ENCODE data around the gene BANP.
A peak's percentile ranks its signal among the peaks of the same experiment; 100 is the strongest.
"Not testable (repeated sequence)": the region's sequence is repeated elsewhere in the genome, so short reads cannot be mapped to it uniquely, and the experiment has no call there.

Gene BANP

DNA sequence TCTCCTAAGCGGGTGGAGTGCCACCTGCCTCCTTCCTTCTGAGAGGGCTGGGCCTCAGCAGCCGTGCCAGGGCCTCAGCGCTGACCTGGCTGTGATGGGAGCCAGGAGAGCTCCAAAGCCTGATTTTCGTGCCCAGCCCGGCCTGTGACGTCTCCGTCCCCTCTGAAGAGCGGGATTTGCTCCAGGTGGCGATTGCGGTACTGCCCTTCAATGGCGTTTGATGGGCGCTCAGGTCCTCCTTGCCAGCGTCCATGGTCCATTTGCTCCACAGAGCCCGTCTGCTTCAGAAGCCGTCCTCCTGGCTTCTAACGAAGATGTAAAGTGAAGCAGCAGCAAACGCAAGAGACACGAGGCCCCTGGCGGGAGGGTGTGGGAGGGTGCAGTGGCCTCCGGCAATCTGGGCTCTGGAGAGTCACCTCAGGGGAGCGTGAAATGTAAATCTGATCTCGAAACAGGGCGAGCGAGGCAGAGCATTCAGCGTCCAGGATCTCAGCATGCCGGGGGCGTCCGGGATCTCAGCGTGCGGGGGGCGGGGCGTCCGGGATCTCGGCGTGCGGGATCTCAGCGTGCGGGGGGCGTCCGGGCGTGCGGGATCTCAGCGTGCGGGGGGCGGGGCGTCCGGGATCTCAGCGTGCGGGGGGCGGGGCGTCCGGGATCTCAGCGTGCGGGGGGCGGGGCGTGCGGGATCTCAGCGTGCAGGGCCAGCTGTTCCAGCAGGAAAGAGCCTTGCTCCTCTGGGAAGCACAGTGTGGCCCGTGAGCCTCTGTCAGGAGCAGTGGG, 68.0 kb downstream of the BANP start:
- not testable (repeated sequence) for DNase-seq

DNA sequence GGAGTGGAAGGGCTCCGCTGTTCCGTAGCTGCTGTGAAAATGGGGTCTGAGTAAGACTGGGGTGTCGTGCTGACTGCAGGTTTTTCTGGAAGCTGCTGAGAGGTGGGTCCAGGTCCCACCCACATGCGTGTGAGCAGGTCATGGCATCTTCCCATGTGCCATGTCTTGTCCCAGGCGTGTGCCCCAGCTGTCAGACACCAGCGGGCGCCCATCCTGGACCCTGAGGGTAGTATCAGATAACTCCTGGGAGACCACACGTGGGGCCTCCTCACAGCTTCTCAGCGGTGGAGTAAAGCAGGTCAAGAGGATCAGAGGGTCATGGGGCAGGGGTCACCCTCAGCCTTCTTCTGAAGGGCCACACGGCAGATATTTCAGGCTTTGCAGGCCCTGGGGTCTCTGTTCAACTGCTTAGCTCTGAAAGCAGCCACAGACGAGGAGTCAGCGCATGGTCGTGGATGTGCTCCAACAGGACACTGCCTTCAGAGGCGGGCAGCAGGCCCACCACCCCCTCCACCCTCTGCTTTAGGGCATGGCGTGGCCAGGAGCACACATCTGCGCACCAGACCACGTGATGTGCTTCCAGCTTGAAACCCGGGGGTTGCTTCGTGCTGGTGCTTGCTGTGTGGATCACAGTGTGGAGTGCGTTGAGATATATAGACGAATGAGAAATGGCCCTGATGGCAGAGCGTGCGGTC, 68.7 kb downstream of the BANP start:
- no peak for DNase-seq

DNA sequence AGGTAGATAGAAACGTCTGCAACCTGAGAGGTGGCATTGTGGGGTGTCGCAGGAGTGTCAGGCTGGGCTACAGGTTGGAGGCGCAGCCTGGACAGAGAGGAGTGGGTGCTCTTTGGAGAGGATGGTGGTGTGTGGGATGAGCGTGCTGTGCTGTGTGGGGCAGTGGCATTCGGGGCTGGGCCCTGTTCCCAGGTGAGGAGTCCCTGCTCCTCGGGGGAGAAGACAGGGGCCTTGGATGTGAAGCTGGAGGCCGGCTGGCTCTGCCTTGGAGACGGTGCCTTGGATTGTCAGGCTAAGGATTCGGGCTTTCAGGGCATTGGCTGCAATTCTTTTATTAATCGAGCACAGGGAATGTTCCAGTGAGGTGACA, 69.3 kb downstream of the BANP start:
- no peak for DNase-seq

DNA sequence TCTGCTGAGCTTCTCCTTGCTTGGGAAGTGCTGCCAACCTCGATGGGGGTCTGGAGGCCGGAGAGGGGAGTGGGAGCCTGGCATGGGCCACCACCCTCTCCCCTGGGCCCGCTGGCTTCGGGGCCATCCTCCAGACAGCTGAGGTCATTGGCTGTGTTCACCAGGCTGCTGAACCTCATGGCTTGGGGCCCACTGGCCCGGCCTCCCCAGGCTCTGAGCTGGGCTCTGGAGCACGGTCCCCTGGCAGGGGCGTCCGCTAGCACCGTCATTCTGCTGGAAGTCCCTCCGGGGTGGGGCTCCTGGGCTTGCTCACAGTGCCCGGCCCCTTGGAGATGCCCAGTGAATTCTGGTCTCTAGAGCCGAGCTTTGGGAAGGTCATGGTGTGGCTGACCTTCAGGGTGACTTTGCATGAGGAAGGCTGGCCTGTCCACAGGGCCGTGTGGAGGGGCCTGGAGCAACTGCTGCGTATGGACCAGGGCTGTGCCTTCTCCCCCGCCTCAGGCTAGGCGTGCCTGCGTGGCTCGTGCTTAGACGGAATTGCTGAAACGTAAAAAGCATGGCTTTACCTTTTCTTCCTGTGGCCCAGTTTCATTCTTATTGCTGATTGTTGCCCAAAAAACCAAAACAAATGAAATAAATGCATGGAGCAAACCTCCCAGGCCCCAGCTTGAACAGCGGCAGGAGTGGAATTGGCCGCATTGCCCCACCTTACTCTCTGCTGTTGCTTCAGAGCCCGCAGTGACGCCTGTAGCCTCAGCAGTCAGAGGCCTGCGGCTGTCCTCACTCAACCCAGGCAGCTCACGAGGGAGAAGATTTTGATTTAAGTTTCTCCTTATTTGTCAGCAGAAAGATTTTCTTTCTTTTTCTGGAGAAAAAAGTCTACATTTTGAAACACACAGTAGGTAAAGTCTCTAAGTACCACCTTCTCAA, 70.1 kb downstream of the BANP start:
- not testable (repeated sequence) for DNase-seq

GRCh38 chr16:88022076-88023042, 71.1 kb downstream of the BANP start:
- no peak for DNase-seq

- DNase-seq, result no peak
These were observed 72.1 kb downstream of the BANP start for GRCh38 chr16:88023366-88023765.

DNA sequence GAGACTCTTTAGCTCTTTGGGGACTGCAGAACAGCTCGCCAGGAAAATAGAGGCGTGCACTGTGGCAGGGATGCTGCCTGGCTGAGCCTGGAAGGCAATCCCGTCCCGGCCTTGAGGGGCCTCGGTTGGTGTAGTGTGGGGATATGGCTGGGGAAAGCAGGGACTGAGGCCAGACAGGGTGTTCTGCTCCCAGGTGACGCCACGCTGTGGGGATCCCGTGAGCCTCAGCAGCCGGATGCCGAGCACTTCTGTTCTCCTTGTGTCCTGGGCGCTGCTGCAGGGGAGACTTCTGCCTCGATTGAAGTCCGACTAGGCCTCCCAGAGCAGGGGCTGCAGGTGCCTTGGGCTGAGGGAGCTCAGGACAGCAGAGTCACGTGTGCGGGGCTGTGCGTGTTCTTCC, 72.6 kb downstream of the BANP start:
- no peak for DNase-seq

GRCh38 chr16:88024491-88025085, 73.4 kb downstream of the BANP start:
- DNase-seq, result not testable (repeated sequence)

DNA sequence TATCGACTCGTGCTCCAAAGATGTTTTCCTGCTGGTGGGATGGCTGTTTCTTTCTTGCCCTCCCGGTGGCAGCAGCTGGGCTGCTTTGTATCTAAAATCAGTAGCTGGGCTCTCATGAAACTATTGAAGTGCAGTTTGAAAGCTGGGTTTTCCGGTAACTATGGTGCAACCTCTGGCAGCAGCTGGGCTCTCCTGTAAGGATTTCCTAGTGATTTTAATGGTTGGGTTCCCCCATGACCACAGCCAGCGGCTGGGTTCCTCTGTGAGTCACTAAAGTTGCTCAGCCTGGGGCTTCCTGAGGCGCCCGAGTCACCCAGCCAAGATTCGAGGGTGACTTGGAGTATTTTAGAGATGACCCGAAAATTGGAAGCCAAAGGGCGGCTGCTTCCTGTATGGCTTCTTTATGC, 73.9 kb downstream of the BANP start:
- peak; percentile 8 for DNase-seq

GRCh38 chr16:88025828-88026555, 74.8 kb downstream of the BANP start:
- DNase-seq, result not testable (repeated sequence)

GRCh38 chr16:88026964-88027938, 76.0 kb downstream of the BANP start:
- DNase-seq, result no peak

DNA sequence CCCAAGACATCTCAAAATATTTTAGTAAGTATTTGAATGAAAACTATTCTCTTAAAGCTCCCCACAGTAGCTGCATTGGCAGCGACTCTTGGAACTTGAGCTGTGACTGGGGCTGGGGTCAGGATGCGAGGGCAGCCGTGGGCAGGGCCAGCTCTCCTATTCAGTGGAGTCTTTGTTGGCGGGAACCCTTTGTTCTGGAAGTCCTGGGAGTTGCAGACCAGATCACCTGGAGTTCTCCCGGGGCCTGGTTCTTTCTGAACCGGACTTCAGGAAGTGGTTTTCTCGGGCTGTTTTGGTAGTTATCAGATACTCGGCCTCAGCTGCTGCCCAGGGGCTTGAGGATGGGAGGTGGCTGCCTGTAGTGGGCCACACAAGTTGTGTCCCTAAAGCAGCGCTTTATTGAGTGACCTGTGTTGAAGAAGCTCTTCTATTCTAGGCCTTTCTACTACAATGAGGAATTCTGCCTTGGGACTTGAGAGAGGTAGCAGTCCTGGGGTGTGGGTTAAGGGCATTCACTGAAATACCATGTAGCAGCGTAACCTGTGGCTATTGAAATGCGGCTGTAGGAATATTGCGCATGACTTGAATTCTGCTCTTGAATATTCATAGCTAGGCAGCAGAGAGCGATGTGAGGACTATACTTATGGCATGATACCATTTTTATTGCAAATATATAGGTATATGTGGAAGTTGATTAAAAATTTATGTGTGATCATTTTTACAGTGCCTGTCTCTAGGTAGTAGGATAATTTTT, 77.1 kb downstream of the BANP start:
- DNase-seq, result not testable (repeated sequence)

DNA sequence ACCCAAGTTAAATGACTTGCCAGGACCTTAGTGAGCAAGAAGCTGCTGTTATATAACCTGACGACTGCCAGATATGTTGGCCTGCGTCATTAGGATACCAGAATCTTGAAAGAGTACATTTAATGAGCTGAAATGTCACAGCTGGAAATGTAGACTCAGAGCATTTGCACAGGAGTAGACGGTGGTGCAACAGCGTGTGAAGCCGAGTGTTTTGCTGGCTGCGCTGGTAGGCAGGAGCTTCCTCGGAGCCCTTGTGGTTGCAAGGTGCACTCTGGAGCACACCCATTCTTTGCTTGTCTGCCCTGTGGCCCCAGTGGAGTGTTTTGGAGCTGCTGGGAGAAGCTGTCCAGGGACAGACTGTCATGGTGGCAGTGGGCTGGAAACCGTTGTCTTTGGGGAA, 79.3 kb downstream of the BANP start:
- DNase-seq, result no peak

DNA sequence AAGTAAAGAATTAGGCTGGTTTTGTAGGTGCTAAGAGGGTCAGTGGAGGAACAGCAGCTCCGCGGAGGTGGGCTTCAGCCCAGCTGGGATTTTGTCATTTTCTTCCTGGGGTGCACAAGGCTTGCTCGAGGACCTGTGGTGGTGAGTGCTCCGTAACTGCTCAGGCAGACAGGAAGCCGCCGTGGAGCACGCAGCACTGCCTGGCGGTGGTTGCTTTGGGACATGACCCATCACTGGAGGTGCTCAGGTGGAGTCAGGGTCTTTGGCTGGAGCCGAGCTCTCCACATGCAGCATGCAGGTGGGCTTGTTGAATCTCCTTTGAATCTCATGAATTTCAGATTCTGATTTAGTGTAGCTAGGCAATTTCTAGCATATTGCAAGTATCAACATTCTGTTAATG, 79.7 kb downstream of the BANP start:
- DNase-seq, result not testable (repeated sequence)

DNA sequence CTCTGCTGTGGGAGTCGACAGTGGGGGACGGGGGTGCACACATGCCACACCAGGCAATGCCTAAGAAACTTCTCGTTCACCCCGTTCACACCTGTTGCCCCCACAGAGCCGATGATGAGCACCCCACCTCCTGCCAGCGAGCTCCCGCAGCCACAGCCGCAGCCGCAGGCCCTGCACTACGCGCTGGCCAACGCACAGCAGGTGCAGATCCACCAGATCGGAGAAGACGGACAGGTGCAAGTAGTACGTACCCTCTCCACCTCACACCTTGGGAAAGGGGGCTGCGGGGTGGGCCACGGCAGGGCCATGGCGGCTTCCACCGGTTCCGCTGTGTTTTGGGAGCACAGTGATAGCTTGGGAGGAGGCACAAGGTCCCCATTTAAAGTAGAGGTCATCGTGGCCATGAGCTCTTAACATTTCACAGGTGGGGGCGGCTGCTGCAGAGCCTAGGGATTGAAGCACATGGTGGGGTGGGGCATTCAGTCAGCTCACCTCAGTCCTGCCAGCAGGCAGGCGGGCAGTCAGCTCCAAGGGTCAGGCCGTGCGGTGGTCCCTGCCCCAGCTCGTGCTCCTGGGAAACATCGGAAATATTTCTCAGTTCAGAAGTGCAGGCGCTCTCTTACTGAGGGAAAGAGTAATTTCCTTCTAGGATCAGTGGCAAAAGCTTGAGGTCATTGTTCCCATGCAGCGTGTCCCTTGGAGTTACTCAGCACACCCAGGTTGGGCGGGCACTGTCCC, 81.9 kb downstream of the BANP start:
- DNase-seq, result not testable (repeated sequence)

DNA sequence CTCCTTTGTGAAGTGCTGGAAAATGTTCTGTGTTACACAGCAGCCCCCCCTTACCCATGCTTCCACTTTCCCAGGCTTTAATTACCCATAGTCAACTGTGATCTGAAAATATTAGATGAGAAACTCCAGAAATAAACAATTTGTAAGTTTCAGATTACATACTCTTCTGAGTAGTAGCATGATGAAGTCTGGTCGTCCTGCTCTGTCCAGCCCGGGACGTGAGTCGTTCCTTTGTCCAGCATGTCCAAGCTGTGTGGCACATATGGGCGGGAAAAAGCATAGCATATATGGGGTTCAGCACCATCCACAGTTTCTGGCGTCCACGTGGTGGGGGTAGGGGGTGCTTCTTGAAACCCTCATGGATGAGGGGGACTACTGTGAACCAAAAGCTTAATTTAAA, 83.5 kb downstream of the BANP start:
- no peak for DNase-seq

DNA sequence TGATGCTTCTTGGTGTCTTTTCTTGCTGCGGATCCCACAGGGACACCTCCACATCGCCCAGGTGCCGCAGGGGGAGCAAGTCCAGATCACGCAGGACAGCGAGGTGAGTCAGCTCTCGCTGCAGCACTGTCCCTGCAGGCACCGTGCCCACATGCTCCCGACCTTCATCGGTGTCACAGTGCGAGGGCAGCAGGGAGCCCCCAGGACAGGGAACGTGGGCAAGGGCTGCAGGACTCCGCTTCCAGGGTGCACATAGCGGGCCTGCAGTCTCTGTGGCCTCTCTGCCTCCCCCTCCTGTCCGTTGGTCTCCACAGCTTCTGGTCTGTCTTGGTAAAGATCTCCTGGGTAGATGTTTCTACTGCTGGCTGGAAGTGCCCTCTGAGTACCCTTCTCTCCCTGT, 84.1 kb downstream of the BANP start:
- no peak for DNase-seq
